NT2/D1 (cell line): ENCODE results near the gene PCDHA5.

Experiments
- SUZ12 ChIP-seq: IDR thresholded peaks from 2 replicates; pipeline ENCODE4 v1.6.1; 2011; ENCODE audit not compliant: insufficient read length, insufficient read depth; ENCODE audit errors: extremely low read depth
- ZNF274 ChIP-seq: IDR thresholded peaks from 2 replicates; pipeline ENCODE4 v1.6.1; 2011; ENCODE audit warnings: mild to moderate bottlenecking, low read depth, low read length

- no peak for TF ChIP-seq ZNF274
- TF ChIP-seq SUZ12 = no peak
These were observed 19.9 kb downstream of the PCDHA5 start, which contains the start of gene PCDHA8 for GRCh38 chr5:140840978-140841962.
